Activated CD4-positive, alpha-beta T cell treated with anti-CD3 and anti-CD28 coated beads, Interleukin-10, Interleukin-2, amounts not matched to agents 100 ng/mL and 50 ng/mL, durations not matched to agents 16 hours and 8 hours (primary cell): Measurements from ENCODE around the gene EXOC4.
A peak's percentile ranks its signal among the peaks of the same experiment; 100 is the strongest.

Experiments
- DNase-seq: peaks from one replicate; pipeline ENCODE4 v3.0.0-alpha.2; 2020

Gene EXOC4

GRCh38 chr7:133549633-133550032 lies 296.8 kb downstream of the EXOC4 start:
- no peak for DNase-seq

GRCh38 chr7:133550145-133550544 lies 297.3 kb downstream of the EXOC4 start:
- DNase-seq = no peak

GRCh38 chr7:133550811-133551210 lies 297.9 kb downstream of the EXOC4 start:
- DNase-seq = no peak

- DNase-seq = no peak
Observed at GRCh38 chr7:133551466-133551865, 298.6 kb downstream of the EXOC4 start.

GRCh38 chr7:133552079-133552478 lies 299.2 kb downstream of the EXOC4 start:
- no peak for DNase-seq

GRCh38 chr7:133554330-133554729 lies 301.5 kb downstream of the EXOC4 start:
- no peak for DNase-seq

- no peak for DNase-seq
Observed at GRCh38 chr7:133556048-133556447, 303.2 kb downstream of the EXOC4 start.

GRCh38 chr7:133556553-133556952 lies 303.7 kb downstream of the EXOC4 start:
- DNase-seq = no peak

- peak; percentile 58 for DNase-seq
Observed at GRCh38 chr7:133560900-133561299, 308.0 kb downstream of the EXOC4 start.

GRCh38 chr7:133561396-133561795 lies 308.5 kb downstream of the EXOC4 start:
- DNase-seq = no peak

- DNase-seq = no peak
Observed at GRCh38 chr7:133562621-133563020, 309.7 kb downstream of the EXOC4 start.

- DNase-seq = no peak
Observed at GRCh38 chr7:133563251-133563650, 310.4 kb downstream of the EXOC4 start.

- no peak for DNase-seq
Observed at GRCh38 chr7:133564484-133564883, 311.6 kb downstream of the EXOC4 start.

GRCh38 chr7:133568544-133568943 lies 315.7 kb downstream of the EXOC4 start:
- no peak for DNase-seq

GRCh38 chr7:133570321-133570720 lies 317.4 kb downstream of the EXOC4 start:
- DNase-seq = no peak

GRCh38 chr7:133571076-133571475 lies 318.2 kb downstream of the EXOC4 start:
- no peak for DNase-seq

- DNase-seq = no peak
Observed at GRCh38 chr7:133572087-133572486, 319.2 kb downstream of the EXOC4 start.

- DNase-seq = no peak
Observed at GRCh38 chr7:133572843-133573242, 320.0 kb downstream of the EXOC4 start.

GRCh38 chr7:133573554-133574265 lies 320.8 kb downstream of the EXOC4 start:
- DNase-seq = no peak

GRCh38 chr7:133575726-133576440 lies 323.0 kb downstream of the EXOC4 start:
- no peak for DNase-seq

GRCh38 chr7:133576612-133577168 lies 323.8 kb downstream of the EXOC4 start:
- no peak for DNase-seq

- no peak for DNase-seq
Observed at GRCh38 chr7:133582766-133583523, 330.1 kb downstream of the EXOC4 start.

- DNase-seq = no peak
Observed at GRCh38 chr7:133583545-133584171, 330.8 kb downstream of the EXOC4 start.
